ENCODE results near the gene PLEKHA5.

Gene PLEKHA5

GRCh38 chr12:19200261-19200660, 70.7 kb downstream of the PLEKHA5 start:
- no peak overlapping the region for H3K9ac ChIP-seq (ENCODE audit: low read length)
- H3K79me2 ChIP-seq (ENCODE audit: low read length) = no peaks in the 10 kb centered on the region
- H3K4me1 ChIP-seq (ENCODE audit: low read length) = peaks cover 15% of the 10 kb centered on the region
- H3K27ac ChIP-seq (ENCODE audit: low read length) = no peak overlapping the region
- TF ChIP-seq CTCF (IDR thresholded peaks at IDR 0.05; ENCODE audit: low read depth, low read length) (no peak), EZH2phosphoT487 (IDR thresholded peaks at IDR 0.05; ENCODE audit: low read depth) (no peak)
- no peaks in the 10 kb centered on the region for H3K36me3 ChIP-seq (replicated peaks; ENCODE audit: low read depth, low read length)
- no peaks in the 10 kb centered on the region for H3K27me3 ChIP-seq (ENCODE audit: low read depth, low read length)
- no peaks in the 10 kb centered on the region for H4K20me1 ChIP-seq (ENCODE audit: insufficient read depth, low read length)
- H3K4me2 ChIP-seq (ENCODE audit: low read length) = no peak overlapping the region
- H3K4me3 ChIP-seq (ENCODE audit: low read length) = no peak overlapping the region
- H3K9me3 ChIP-seq (ENCODE audit: insufficient read depth, low read length) = no peaks in the 10 kb centered on the region
- no peak overlapping the region for H2AFZ ChIP-seq (ENCODE audit: low read depth, low read length)

GRCh38 chr12:19201661-19202060, 72.1 kb downstream of the PLEKHA5 start:
- Histone ChIP-seq H3K9me3 (ENCODE audit: insufficient read depth, low read length) (no peaks in the 10 kb centered on the region), H3K27me3 (ENCODE audit: low read depth, low read length) (no peaks in the 10 kb centered on the region), H3K4me2 (ENCODE audit: low read length) (no peak overlapping the region), H3K4me3 (ENCODE audit: low read length) (no peak overlapping the region), H3K9ac (ENCODE audit: low read length) (no peak overlapping the region), H3K79me2 (ENCODE audit: low read length) (no peaks in the 10 kb centered on the region), H3K36me3 (replicated peaks; ENCODE audit: low read depth, low read length) (no peaks in the 10 kb centered on the region), H4K20me1 (ENCODE audit: insufficient read depth, low read length) (no peaks in the 10 kb centered on the region), H3K27ac (ENCODE audit: low read length) (no peak overlapping the region), H3K4me1 (ENCODE audit: low read length) (peaks cover 15% of the 10 kb centered on the region), H2AFZ (ENCODE audit: low read depth, low read length) (no peak overlapping the region)
- no peak for TF ChIP-seq EZH2phosphoT487 (IDR thresholded peaks at IDR 0.05; ENCODE audit: low read depth)
- TF ChIP-seq CTCF (IDR thresholded peaks at IDR 0.05; ENCODE audit: low read depth, low read length) = no peak

- no peaks in the 10 kb centered on the region for H4K20me1 ChIP-seq (ENCODE audit: insufficient read depth, low read length)
- no peak overlapping the region for H2AFZ ChIP-seq (ENCODE audit: low read depth, low read length)
- H3K4me1 ChIP-seq (ENCODE audit: low read length) = peaks cover 15% of the 10 kb centered on the region
- H3K27me3 ChIP-seq (ENCODE audit: low read depth, low read length) = no peaks in the 10 kb centered on the region
- H3K4me3 ChIP-seq (ENCODE audit: low read length) = no peak overlapping the region
- no peaks in the 10 kb centered on the region for H3K36me3 ChIP-seq (replicated peaks; ENCODE audit: low read depth, low read length)
- TF ChIP-seq EZH2phosphoT487 (IDR thresholded peaks at IDR 0.05; ENCODE audit: low read depth) (no peak), CTCF (IDR thresholded peaks at IDR 0.05; ENCODE audit: low read depth, low read length) (no peak)
- H3K27ac ChIP-seq (ENCODE audit: low read length) = no peak overlapping the region
- no peak overlapping the region for H3K9ac ChIP-seq (ENCODE audit: low read length)
- H3K4me2 ChIP-seq (ENCODE audit: low read length) = no peak overlapping the region
- no peaks in the 10 kb centered on the region for H3K79me2 ChIP-seq (ENCODE audit: low read length)
- H3K9me3 ChIP-seq (ENCODE audit: insufficient read depth, low read length) = no peaks in the 10 kb centered on the region
Measured at GRCh38 chr12:19203013-19203412, 73.5 kb downstream of the PLEKHA5 start.

GRCh38 chr12:19203539-19204506, 74.3 kb downstream of the PLEKHA5 start:
- no peak overlapping the region for H3K4me3 ChIP-seq (ENCODE audit: low read length)
- no peaks in the 10 kb centered on the region for H3K9me3 ChIP-seq (ENCODE audit: insufficient read depth, low read length)
- H3K27ac ChIP-seq (ENCODE audit: low read length) = no peak overlapping the region
- H3K4me2 ChIP-seq (ENCODE audit: low read length) = no peak overlapping the region
- TF ChIP-seq EZH2phosphoT487 (IDR thresholded peaks at IDR 0.05; ENCODE audit: low read depth) (no peak), CTCF (IDR thresholded peaks at IDR 0.05; ENCODE audit: low read depth, low read length) (no peak)
- no peaks in the 10 kb centered on the region for H3K27me3 ChIP-seq (ENCODE audit: low read depth, low read length)
- H3K36me3 ChIP-seq (replicated peaks; ENCODE audit: low read depth, low read length) = no peaks in the 10 kb centered on the region
- no peaks in the 10 kb centered on the region for H4K20me1 ChIP-seq (ENCODE audit: insufficient read depth, low read length)
- peaks cover 15% of the 10 kb centered on the region for H3K4me1 ChIP-seq (ENCODE audit: low read length)
- no peaks in the 10 kb centered on the region for H3K79me2 ChIP-seq (ENCODE audit: low read length)
- H3K9ac ChIP-seq (ENCODE audit: low read length) = no peak overlapping the region
- no peak overlapping the region for H2AFZ ChIP-seq (ENCODE audit: low read depth, low read length)

Data from OCI-LY3 (cell line).